Skeletal muscle tissue (tissue), 4 donors: ENCODE results near the gene WLS. TPM values are rescaled to one million over a fixed set of nuclear protein-coding genes. Genes with fewer than 3 reads are reported as not detected.

Experiments used
- H3K27ac ChIP-seq: one replicate; pipeline ENCODE4 v1.7.0; 2013; ENCODE audit warnings: mild to moderate bottlenecking, low read depth, low read length, inconsistent platforms
- H3K27me3 ChIP-seq, 3 donors: one replicate each; pipeline ENCODE4 v1.7.0; 2013; ENCODE audit warnings: low read length in 3 of 3; ENCODE audit not compliant: control insufficient read depth in 3 of 3, insufficient read depth in 3 of 3
- H3K36me3 ChIP-seq, 3 donors: one replicate each; pipeline ENCODE4 v1.7.0; 2013; ENCODE audit warnings: low read length in 3 of 3; ENCODE audit not compliant: control insufficient read depth in 3 of 3, insufficient read depth in 3 of 3
- H3K4me1 ChIP-seq, 3 donors: one replicate each; pipeline ENCODE4 v1.7.0; 2013; ENCODE audit warnings: low read length in 3 of 3, mild to moderate bottlenecking in 3 of 3; ENCODE audit not compliant: control insufficient read depth in 3 of 3, insufficient read depth in 3 of 3
- H3K4me3 ChIP-seq, 3 donors: one replicate each; pipeline ENCODE4 v1.7.0; 2013; ENCODE audit warnings: low read length in 3 of 3
- H3K9ac ChIP-seq, 3 donors: one replicate each; pipeline ENCODE4 v1.7.0; 2013; ENCODE audit warnings: low read length in 3 of 3, mild to moderate bottlenecking in 3 of 3, moderate library complexity in 2 of 3, low read depth in 1 of 3
- H3K9me3 ChIP-seq, 3 donors: one replicate each; pipeline ENCODE4 v1.7.0; 2013; ENCODE audit warnings: low read length in 3 of 3; ENCODE audit not compliant: control insufficient read depth in 3 of 3
- total RNA-seq: library from RNA; depleted of rRNA; stranded (reverse); fragments of >200 nt; gene quantifications from one replicate; pipeline ENCODE4 v1.2.3, GENCODE V29; 2014
- donor health status: Osteomylitis.

The WLS gene
- total RNA-seq, 1 donor from 2014 or later: 68.9 TPM

- H3K9ac ChIP-seq: no peak overlapping the region
- H3K9me3 ChIP-seq: no peaks in the 10 kb centered on the region
- no peak overlapping the region for H3K4me3 ChIP-seq
- peaks cover 2 to 15% (median 3%) of the 10 kb centered on the region in 3 donors for H3K36me3 ChIP-seq
- peak overlapping the region; percentile 49 for H3K27ac ChIP-seq
- H3K4me1 ChIP-seq: peaks cover 11 to 20% (median 18%) of the 10 kb centered on the region in 3 donors
- H3K27me3 ChIP-seq: no peaks in the 10 kb centered on the region
These were observed 103.5 kb downstream of the WLS start for GRCh38 chr1:68128820-68129219.

GRCh38 chr1:68128157-68128556 is 104.2 kb downstream of the WLS start:
- H3K27ac ChIP-seq: peak overlapping the region; percentile 49
- H3K9me3 ChIP-seq: no peaks in the 10 kb centered on the region
- no peak overlapping the region for H3K4me3 ChIP-seq
- peak overlapping the region in 2 of 3 donors; percentile 11 to 35 for H3K9ac ChIP-seq
- H3K27me3 ChIP-seq: no peaks in the 10 kb centered on the region
- H3K4me1 ChIP-seq: peaks cover 11 to 18% (median 18%) of the 10 kb centered on the region in 3 donors
- peaks cover 0 to 12% (median 2%) of the 10 kb centered on the region in 3 donors for H3K36me3 ChIP-seq

GRCh38 chr1:68121536-68121935 is 110.8 kb downstream of the WLS start:
- Histone ChIP-seq H3K9ac (no peak overlapping the region), H3K4me1 (peaks cover 0 to 3% (median 3%) of the 10 kb centered on the region in 3 donors), H3K36me3 (peaks cover 0 to 8% (median 2%) of the 10 kb centered on the region in 3 donors), H3K27me3 (no peaks in the 10 kb centered on the region), H3K9me3 (no peaks in the 10 kb centered on the region), H3K27ac (no peak overlapping the region), H3K4me3 (no peak overlapping the region)

- no peaks in the 10 kb centered on the region for H3K27me3 ChIP-seq
- peaks cover 0 to 3% (median 3%) of the 10 kb centered on the region in 3 donors for H3K4me1 ChIP-seq
- no peak overlapping the region for H3K4me3 ChIP-seq
- no peak overlapping the region for H3K9ac ChIP-seq
- no peaks in the 10 kb centered on the region for H3K9me3 ChIP-seq
- H3K27ac ChIP-seq: no peak overlapping the region
- H3K36me3 ChIP-seq: peaks cover 0 to 4% (median 2%) of the 10 kb centered on the region in 3 donors
These were observed 112.1 kb downstream of the WLS start for GRCh38 chr1:68120136-68120791.

GRCh38 chr1:68119445-68119844 is 112.9 kb downstream of the WLS start:
- no peak overlapping the region for H3K4me3 ChIP-seq
- H3K9ac ChIP-seq: no peak overlapping the region

GRCh38 chr1:68117416-68117815 is 114.9 kb downstream of the WLS start:
- Histone ChIP-seq H3K36me3 (peaks cover 0 to 2% (median 0%) of the 10 kb centered on the region in 3 donors), H3K27ac (no peak overlapping the region), H3K9ac (no peak overlapping the region), H3K4me3 (no peak overlapping the region), H3K4me1 (peaks cover 4 to 7% (median 6%) of the 10 kb centered on the region in 3 donors), H3K27me3 (no peaks in the 10 kb centered on the region), H3K9me3 (no peaks in the 10 kb centered on the region)

More at GRCh38 chr1:68119445-68119844, 112.9 kb downstream of the WLS start:
- Histone ChIP-seq H3K9me3 (no peaks in the 10 kb centered on the region), H3K36me3 (peaks cover 0 to 3% (median 2%) of the 10 kb centered on the region in 3 donors), H3K4me1 (peaks cover 0 to 3% (median 3%) of the 10 kb centered on the region in 3 donors), H3K27ac (no peak overlapping the region), H3K27me3 (no peaks in the 10 kb centered on the region)

DNA sequence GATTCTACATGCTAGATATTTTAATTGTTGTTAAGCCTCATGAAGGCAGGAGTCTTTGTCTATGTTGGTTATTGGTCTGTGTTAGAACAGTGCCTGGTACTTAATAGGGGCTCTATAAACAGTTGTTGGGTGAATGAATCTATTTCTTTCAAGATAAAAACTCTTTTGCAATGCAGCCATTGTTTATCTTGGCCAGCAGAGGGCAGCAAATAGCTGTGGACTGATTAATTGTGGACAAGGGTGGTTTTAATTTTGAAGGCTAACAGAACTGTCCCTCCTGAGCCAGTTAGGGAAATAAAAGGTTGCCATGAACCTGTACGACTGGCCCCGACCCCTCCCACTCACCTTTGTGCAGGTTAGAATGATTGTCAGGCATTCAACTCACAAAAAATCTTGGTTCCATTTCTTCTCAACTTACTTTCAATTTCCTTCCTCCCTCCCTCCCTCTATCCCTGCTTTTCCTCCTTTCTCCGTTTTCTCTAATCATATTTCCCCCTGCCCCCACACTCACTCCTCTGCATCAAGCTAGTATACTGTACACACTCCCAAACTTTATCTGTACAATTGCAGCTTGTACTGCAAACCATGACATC is 115.6 kb downstream of the WLS start:
- peaks cover 11 to 13% (median 12%) of the 10 kb centered on the region in 3 donors for H3K4me1 ChIP-seq
- no peak overlapping the region for H3K4me3 ChIP-seq
- H3K27ac ChIP-seq: no peak overlapping the region

DNA sequence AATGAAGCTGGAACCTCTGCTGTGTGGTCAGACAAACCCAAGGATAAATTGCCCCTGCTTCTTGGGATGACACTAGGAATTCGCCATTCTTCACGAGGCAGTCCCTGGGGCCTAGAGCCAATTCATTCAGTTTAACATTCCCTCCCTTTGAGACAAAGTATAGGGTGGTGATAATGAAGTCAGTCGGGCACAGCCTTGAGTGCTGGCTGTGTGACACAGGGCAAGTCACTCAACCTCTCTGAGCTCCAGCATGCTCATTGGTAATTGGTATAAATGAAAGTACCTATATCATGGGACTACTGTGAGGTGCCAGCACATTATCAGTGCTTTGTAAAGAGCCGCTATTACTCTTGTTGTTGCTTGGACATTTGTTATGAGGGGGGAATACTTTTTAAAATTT is 117.0 kb downstream of the WLS start:
- H3K36me3 ChIP-seq: no peaks in the 10 kb centered on the region
- no peak overlapping the region for H3K27ac ChIP-seq
- H3K4me1 ChIP-seq: peaks cover 15 to 18% (median 16%) of the 10 kb centered on the region in 3 donors
- H3K9ac ChIP-seq: no peak overlapping the region
- no peaks in the 10 kb centered on the region for H3K27me3 ChIP-seq
- no peak overlapping the region for H3K4me3 ChIP-seq
- no peaks in the 10 kb centered on the region for H3K9me3 ChIP-seq

More for the DNA sequence above, 115.6 kb downstream of the WLS start:
- Histone ChIP-seq H3K36me3 (peaks cover 0 to 2% (median 0%) of the 10 kb centered on the region in 3 donors), H3K9me3 (no peaks in the 10 kb centered on the region), H3K9ac (peak overlapping the region in 1 of 3 donors; percentile 3), H3K27me3 (no peaks in the 10 kb centered on the region)

DNA sequence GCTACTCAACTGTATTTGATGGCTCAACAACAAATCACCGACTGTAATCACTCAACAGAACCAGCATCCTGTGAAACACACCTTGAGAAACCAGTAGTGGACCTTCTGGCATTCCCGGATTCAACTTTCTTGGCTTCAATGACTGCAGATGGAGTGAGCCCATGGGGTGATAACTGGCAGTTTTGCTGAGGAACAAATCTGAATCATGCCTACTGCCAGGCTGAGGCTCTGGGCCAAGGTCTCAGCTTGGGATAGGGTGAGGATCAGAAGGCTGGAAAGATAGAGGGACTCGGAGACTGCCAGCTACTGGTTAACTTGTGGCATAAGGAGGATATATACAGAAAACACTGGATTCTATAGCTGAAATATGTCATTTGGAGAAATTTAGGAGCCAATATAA is 118.4 kb downstream of the WLS start:
- H3K36me3 ChIP-seq: no peaks in the 10 kb centered on the region
- H3K27me3 ChIP-seq: no peaks in the 10 kb centered on the region
- H3K9me3 ChIP-seq: no peaks in the 10 kb centered on the region
- H3K4me3 ChIP-seq: no peak overlapping the region
- H3K4me1 ChIP-seq: peaks cover 15 to 18% (median 16%) of the 10 kb centered on the region in 3 donors
- H3K9ac ChIP-seq: no peak overlapping the region
- H3K27ac ChIP-seq: no peak overlapping the region

DNA sequence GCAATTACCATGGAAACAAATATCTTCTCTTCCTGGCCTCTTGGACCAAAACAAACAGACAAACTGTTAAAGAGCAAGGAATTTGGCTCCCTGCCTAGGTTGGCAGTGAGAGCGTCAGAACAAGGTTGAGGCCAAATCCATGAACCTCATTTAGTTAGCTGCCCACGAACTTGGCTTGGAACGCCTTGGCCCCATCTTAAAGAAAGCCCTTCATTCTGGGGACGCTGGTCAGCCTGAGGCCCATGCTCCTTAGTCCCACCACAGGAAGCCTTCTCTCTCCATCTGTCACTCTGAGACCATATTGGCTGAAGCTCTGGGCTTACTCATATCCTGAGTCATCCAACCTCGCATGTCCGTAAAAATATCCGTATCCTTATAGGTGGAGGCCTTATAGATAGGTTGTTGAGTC is 119.5 kb downstream of the WLS start:
- no peak overlapping the region for H3K27ac ChIP-seq

More for the DNA sequence above, 119.5 kb downstream of the WLS start:
- H3K9ac ChIP-seq: no peak overlapping the region
- H3K4me1 ChIP-seq: peaks cover 15 to 18% (median 16%) of the 10 kb centered on the region in 3 donors
- H3K9me3 ChIP-seq: no peaks in the 10 kb centered on the region
- H3K36me3 ChIP-seq: no peaks in the 10 kb centered on the region
- H3K27me3 ChIP-seq: no peaks in the 10 kb centered on the region
- no peak overlapping the region for H3K4me3 ChIP-seq
